DMS79 treated with DMSO at 0.1 percent for 48 hours (cell line): ENCODE results near the gene RAB11B.
A peak's percentile ranks its signal among the peaks of the same experiment; 100 is the strongest.
"Not testable (repeated sequence)": the region's sequence is repeated elsewhere in the genome, so short reads cannot be mapped to it uniquely, and the experiment has no call there.

Source experiments
- DNase-seq: peaks from one replicate; lab custom pipeline; 2025; lab: John Stamatoyannopoulos, UW

The RAB11B gene

GRCh38 chr19:8370176-8371010, 19.8 kb upstream of the RAB11B start:
- no peak for DNase-seq

GRCh38 chr19:8371011-8371804, 19.0 kb upstream of the RAB11B start:
- no peak for DNase-seq

- DNase-seq, result no peak
Measured at GRCh38 chr19:8373867-8374813, 16.0 kb upstream of the RAB11B start.

- not testable (repeated sequence) for DNase-seq
Measured at GRCh38 chr19:8375766-8376165, 14.4 kb upstream of the RAB11B start.

- DNase-seq, result not testable (repeated sequence)
Measured at GRCh38 chr19:8376373-8376974, 13.7 kb upstream of the RAB11B start.

GRCh38 chr19:8377598-8377997, 12.6 kb upstream of the RAB11B start:
- DNase-seq, result no peak

GRCh38 chr19:8379156-8379891, 10.8 kb upstream of the RAB11B start:
- DNase-seq, result not testable (repeated sequence)

GRCh38 chr19:8384569-8384968, 5.6 kb upstream of the RAB11B start:
- DNase-seq, result not testable (repeated sequence)

- DNase-seq, result not testable (repeated sequence)
Measured at GRCh38 chr19:8385103-8385502, 5.1 kb upstream of the RAB11B start.

- DNase-seq, result not testable (repeated sequence)
Measured at GRCh38 chr19:8385566-8385965, 4.6 kb upstream of the RAB11B start.

GRCh38 chr19:8386419-8386818, 3.7 kb upstream of the RAB11B start:
- DNase-seq, result not testable (repeated sequence)

GRCh38 chr19:8386990-8387389, 3.2 kb upstream of the RAB11B start:
- no peak for DNase-seq

- DNase-seq, result no peak
Measured at GRCh38 chr19:8387688-8388611, 2.2 kb upstream of the RAB11B start.

GRCh38 chr19:8388612-8388958, 1.6 kb upstream of the RAB11B start:
- no peak for DNase-seq

GRCh38 chr19:8390617-8390981, 439 bp downstream of the RAB11B start:
- peak; percentile 53 for DNase-seq

- DNase-seq, result peak; percentile 12
Measured at GRCh38 chr19:8391198-8392016, 1.2 kb downstream of the RAB11B start.

- peak; percentile 64 for DNase-seq
Measured at GRCh38 chr19:8392017-8392591, 1.9 kb downstream of the RAB11B start.

GRCh38 chr19:8393192-8393870, 3.2 kb downstream of the RAB11B start:
- DNase-seq, result no peak
